GM18868 (cell line): Measurements from ENCODE around the gene SOWAHB.
"Not testable (repeated sequence)": the region's sequence is repeated elsewhere in the genome, so short reads cannot be mapped to it uniquely, and the experiment has no call there.

ENCODE experiments used
- ATAC-seq: cut with Tn5 transposase; IDR thresholded peaks from one replicate; pipeline ENCODE4 v1.9.1; 2021; ENCODE audit warnings: mild to moderate bottlenecking, moderate library complexity; ENCODE audit not compliant: unreplicated experiment

Gene SOWAHB

GRCh38 chr4:76896048-76896447 is 1.9 kb downstream of the SOWAHB start:
- ATAC-seq: no peak

GRCh38 chr4:76895619-76896018 is 2.3 kb downstream of the SOWAHB start:
- ATAC-seq: no peak

GRCh38 chr4:76894537-76895255 is 3.2 kb downstream of the SOWAHB start:
- no peak for ATAC-seq

- no peak for ATAC-seq
Measured at GRCh38 chr4:76892601-76893000, 5.3 kb downstream of the SOWAHB start.

- no peak for ATAC-seq
Measured at GRCh38 chr4:76892001-76892400, 5.9 kb downstream of the SOWAHB start.

GRCh38 chr4:76886848-76887441 is 11.0 kb downstream of the SOWAHB start:
- ATAC-seq: no peak

GRCh38 chr4:76886214-76886613 is 11.7 kb downstream of the SOWAHB start:
- no peak for ATAC-seq

GRCh38 chr4:76883147-76883546 is 14.8 kb downstream of the SOWAHB start:
- no peak for ATAC-seq

- ATAC-seq: no peak
Measured at GRCh38 chr4:76882630-76883029, 15.3 kb downstream of the SOWAHB start.

GRCh38 chr4:76881375-76881774 is 16.6 kb downstream of the SOWAHB start:
- no peak for ATAC-seq

- ATAC-seq: no peak
Measured at GRCh38 chr4:76879731-76880364, 18.1 kb downstream of the SOWAHB start.

GRCh38 chr4:76878641-76879165 is 19.2 kb downstream of the SOWAHB start:
- ATAC-seq: not testable (repeated sequence)

GRCh38 chr4:76874176-76874575 is 23.8 kb downstream of the SOWAHB start:
- ATAC-seq: peak; percentile 76

- ATAC-seq: no peak
Measured at GRCh38 chr4:76873495-76873894, 24.4 kb downstream of the SOWAHB start.

- ATAC-seq: no peak
Measured at GRCh38 chr4:76872556-76872955, 25.4 kb downstream of the SOWAHB start.

- not testable (repeated sequence) for ATAC-seq
Measured at GRCh38 chr4:76868780-76869179, 29.2 kb downstream of the SOWAHB start.

- ATAC-seq: no peak
Measured at GRCh38 chr4:76867880-76868655, 29.9 kb downstream of the SOWAHB start.

GRCh38 chr4:76867377-76867776 is 30.6 kb downstream of the SOWAHB start:
- ATAC-seq: no peak

- no peak for ATAC-seq
Measured at GRCh38 chr4:76866641-76867040, 31.3 kb downstream of the SOWAHB start.

- ATAC-seq: no peak
Measured at GRCh38 chr4:76858319-76858718, 39.6 kb downstream of the SOWAHB start.

GRCh38 chr4:76857074-76857409 is 40.9 kb downstream of the SOWAHB start:
- ATAC-seq: no peak
